Gastroesophageal sphincter (tissue), 3 donors: Measurements from ENCODE around the gene TERB1.

Source experiments
- EP300 ChIP-seq: sonication (generic); formaldehyde crosslinking; IDR thresholded peaks from one replicate; pipeline ENCODE4 v1.6.1; 2017; ENCODE audit warnings: antibody characterized with exemption, mild to moderate bottlenecking
- POLR2A ChIP-seq, 2 donors: fragments of 450-650 bp; IDR thresholded peaks; one replicate each; pipeline ENCODE4 v1.6.1; 2017; ENCODE audit warnings: antibody characterized with exemption in 2 of 2, mild to moderate bottlenecking in 2 of 2, moderate library complexity in 1 of 2
- TF ChIP-seq, protein P1 (sequence below), 4 experiments: fragments of 200-600 bp in 2 of 4; fragments of 450-650 bp in 2 of 4; sonication (generic) in 1 of 4; IDR thresholded peaks; one replicate each; pipeline ENCODE4 v1.5.1; 2017 to 2019; ENCODE audit warnings: antibody characterized with exemption in 4 of 4, mild to moderate bottlenecking in 2 of 4, moderate library complexity in 2 of 4

DNA sequence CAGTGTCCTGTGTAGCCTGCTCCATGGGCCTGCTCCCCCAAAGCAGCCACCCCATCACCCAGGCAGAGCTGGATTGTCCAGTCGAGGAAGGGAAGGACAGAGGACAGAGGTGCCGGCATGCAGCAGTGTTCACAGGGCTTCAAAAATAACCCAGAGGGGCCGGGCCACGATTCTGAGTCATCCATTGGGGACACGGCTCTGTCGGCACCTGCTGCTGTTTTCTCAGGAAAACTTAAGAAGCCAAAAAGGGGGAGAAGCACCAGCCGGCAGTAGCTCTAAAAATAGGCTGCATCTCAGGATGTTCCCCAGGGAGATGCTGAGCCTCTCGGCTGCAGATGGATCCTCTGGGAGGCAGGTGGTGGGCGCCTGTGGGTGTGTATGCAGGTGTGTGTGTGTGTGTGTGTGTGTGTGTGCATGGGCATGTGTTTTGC lies 44.4 kb upstream of the TERB1 start:
- TF ChIP-seq POLR2A (IDR thresholded peaks at IDR 0.05) = no peak
- TF ChIP-seq, protein P1, sequence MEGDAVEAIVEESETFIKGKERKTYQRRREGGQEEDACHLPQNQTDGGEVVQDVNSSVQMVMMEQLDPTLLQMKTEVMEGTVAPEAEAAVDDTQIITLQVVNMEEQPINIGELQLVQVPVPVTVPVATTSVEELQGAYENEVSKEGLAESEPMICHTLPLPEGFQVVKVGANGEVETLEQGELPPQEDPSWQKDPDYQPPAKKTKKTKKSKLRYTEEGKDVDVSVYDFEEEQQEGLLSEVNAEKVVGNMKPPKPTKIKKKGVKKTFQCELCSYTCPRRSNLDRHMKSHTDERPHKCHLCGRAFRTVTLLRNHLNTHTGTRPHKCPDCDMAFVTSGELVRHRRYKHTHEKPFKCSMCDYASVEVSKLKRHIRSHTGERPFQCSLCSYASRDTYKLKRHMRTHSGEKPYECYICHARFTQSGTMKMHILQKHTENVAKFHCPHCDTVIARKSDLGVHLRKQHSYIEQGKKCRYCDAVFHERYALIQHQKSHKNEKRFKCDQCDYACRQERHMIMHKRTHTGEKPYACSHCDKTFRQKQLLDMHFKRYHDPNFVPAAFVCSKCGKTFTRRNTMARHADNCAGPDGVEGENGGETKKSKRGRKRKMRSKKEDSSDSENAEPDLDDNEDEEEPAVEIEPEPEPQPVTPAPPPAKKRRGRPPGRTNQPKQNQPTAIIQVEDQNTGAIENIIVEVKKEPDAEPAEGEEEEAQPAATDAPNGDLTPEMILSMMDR (IDR thresholded peaks at IDR 0.05) = no peak
- no peak for TF ChIP-seq EP300
